Activated CD8-positive, alpha-beta memory T cell treated with anti-CD3 and anti-CD28 coated beads, Interleukin-2, amount 50 U/mL, for 48 hours (primary cell): ENCODE data around the gene SDF2L1.
"Not testable (repeated sequence)": the region's sequence is repeated elsewhere in the genome, so short reads cannot be mapped to it uniquely, and the experiment has no call there.

Experiments
- DNase-seq: peaks from one replicate; pipeline ENCODE4 v3.0.0-alpha.2; 2020

Gene SDF2L1, protein sequence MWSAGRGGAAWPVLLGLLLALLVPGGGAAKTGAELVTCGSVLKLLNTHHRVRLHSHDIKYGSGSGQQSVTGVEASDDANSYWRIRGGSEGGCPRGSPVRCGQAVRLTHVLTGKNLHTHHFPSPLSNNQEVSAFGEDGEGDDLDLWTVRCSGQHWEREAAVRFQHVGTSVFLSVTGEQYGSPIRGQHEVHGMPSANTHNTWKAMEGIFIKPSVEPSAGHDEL

DNA sequence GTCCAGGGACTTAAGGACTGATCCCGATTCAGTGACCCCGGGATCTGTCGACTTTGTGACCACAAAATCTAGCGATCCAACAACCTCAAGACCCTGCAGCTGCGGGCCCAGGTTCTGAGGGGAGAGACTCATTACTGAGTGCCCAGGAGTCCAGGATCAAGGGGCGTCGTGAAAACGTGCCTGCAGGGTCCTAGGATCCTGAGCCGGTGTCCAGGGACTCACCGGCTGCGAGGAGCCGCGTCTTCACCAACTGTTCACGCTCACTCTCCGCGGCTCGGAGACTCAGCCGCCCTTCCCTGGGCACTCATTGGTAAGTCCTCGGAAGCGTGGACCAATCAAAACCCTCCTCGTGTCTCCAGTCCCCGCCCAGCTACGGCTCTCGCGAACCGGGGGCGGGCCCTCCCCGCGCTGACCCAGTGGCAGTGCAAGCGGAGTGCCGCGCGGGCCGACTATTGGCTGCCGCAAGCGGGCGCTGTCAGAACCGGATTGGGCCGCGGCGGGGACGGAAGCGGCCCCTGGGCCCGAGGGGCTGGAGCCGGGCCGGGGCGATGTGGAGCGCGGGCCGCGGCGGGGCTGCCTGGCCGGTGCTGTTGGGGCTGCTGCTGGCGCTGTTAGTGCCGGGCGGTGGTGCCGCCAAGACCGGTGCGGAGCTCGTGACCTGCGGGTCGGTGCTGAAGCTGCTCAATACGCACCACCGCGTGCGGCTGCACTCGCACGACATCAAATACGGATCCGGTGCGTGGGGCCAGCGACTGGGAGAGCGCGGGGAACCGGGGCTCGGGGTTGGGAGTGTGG, at the start of gene SDF2L1:
TSS of gene SDF2L1 (plus strand) at position 514 of the 795 bp plus-strand sequence. CDS start at position 549, 35 bp downstream.
- DNase-seq: peak; percentile 98

DNA sequence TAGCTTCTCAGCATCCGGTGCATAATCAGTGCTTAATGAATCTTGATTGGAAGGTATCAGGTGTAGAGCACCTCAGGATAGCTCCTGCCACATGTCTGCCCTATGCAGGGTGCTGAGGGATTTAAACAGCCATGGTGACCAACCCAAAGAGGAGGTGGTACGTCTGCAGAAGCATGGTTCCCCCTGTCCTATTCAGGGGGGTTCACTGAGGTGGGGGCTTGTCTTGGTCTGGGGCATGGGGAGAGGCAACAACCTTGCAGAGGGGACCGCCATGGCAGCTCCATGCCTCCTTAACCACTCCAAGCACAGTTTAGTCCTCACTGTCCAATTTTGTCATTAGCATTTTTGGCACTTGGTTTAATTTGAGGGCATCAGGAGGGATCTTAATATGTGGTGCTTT, 49.7 kb upstream of the SDF2L1 start:
- DNase-seq: no peak

DNA sequence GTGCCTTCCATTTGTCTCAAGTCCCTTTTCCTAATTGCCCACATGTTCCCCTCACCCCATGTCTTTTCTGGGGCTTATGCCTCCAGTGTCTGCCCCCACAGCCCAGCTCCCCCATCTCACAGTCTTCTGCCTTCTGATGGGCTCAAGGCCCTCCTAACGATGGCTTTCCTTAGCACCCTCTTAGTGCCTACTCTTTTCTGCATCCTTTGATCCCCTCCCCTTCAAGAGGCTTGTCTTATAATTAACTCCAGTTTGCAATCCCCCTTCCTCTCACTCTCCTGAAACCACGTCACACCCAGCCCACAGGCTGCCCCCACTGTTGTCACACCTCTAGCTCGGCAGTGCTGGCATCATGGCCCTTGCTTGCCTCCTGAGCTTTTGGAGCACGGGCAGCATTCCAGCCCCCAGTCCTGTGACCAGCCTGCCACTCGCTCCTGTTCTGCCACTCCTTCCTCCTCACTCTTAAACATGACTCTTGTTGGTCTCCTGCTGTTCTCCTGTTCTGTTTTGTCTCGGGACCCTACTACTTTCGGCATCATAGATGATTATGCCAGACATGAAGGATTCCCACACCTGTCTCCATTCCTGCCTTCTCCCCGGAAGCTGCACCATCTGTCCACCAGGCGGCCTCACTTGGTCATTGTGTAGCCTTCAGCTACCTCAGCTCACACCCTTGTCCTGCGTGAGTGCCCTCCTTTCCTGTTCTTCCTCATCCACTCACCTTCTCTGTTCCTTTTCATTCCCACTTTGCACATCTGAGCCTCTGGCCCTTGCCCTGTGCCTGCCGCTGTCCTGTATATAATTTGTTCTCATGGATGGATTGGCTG, 48.5 kb upstream of the SDF2L1 start:
- no peak for DNase-seq

DNA sequence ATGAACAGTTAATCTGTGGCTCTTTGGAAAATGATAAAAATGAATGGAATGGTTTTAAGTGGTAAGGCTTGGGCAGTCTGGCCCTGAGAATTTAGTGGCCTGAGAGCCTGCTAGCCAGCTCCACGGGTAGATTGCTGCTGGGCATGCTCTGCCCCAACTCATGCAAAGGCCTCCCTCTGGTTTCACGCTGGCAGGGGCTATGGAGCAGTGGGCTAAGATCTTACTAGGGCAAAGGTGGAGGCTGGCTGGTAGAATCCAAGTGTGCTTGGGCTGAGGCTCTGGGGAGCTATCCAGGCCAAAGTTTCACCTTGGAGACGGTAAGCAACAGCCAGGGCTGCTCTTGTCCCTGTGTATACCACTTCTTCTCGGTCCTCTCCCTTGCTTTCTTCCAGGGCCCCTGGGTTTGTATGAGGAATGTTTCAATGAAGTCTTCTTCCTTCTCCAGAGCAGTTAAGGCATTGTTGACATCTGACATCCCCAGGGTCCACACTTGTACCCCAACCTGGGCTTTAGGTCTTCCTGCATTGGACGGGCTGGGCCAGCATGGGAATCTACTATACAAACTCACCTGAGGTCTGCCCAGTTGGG, 47.1 kb upstream of the SDF2L1 start:
- DNase-seq: no peak

DNA sequence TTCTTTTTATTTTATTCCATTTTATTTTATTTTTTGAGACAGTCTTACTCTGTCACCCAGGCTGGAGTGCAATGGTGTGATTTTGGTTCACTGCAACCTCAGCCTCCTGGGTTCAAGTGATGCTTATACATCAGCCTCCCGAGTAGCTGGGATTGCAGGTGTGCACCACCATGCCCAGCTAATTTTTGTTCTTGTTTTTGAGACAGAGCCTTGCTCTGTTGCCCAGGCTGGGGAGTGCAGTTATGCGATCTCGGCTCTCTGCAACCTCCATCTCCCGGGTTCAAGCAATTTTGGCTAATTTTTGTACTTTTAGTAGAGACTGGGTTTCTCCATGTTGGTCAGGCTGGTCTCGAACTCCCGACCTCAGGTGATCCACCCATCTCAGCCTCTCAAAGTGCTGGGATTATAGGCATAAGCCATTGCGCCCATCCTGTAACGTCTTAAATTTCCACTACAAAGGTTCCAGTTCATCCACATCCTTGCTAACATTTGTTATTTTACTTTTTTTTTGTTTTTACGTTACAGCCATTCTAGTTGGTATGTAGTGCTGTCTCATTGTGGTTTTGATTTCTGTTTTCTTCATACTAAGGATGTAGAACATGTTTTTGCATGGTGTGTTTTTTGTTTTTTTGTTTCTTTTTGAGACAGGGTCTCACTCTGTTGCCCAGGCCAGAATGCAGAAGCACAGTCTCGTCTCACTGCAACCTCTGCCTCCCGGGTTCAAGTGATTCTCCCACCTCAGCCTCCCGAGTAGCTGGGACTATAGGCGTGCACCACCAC, 45.6 kb upstream of the SDF2L1 start:
- DNase-seq: not testable (repeated sequence)

DNA sequence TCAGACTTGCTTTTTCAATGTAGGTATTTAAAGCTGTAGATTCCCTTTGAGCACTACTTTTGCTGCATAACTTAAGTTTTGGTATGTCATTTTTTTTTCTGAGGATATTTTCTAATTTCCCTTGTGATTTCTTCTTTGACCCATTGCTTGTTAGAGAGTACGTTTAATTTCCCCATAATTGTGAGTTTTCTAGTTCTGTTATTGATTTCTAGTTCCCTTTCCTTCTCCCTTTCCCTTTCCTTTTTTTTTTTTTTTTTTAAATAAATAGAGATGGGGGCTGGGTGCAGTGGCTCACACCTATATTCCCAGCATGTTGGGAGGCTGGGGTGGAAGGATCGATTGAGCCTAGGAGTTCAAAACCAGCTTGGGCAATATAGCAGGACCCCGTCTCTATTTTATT, 43.8 kb upstream of the SDF2L1 start:
- no peak for DNase-seq

DNA sequence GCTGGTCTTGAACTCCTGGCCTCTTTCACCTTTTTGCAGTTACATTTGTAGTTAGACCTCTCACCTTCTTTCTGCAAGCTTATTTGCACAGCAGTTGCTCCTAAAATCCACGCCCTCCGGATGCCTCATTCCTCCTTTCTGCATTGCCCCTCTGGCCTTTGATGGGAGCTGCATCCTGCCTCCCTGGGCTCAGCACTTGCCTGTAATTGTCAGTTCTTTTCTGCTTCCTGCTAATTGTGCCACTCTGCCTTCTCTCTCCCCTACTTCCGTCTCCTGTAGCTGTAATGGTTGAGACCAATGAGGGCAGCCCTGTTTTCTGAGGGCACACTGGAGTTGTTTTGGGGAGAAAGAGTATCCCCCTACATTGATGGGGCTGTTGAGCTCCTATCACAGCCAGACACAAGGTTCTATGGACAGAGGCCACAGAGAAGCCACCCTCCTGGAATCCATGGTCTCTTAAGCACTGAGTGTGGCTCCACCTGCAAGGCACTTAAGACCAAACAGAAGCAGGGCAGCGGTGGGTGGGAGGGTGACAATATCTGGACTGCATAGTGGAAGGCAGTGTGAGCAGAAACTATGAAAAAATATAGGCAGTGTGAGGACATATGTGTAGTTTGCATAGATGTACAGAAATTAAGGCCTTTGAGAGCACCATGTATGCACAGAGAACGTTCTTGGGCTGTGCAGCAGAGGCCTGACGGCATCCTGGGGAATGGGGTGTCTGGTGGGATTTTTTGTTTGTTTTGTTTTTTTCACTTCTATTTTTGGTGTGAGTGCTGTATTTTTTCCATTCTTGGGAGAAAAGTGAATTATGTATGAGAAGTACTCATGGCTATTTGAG, 42.8 kb upstream of the SDF2L1 start:
- no peak for DNase-seq

DNA sequence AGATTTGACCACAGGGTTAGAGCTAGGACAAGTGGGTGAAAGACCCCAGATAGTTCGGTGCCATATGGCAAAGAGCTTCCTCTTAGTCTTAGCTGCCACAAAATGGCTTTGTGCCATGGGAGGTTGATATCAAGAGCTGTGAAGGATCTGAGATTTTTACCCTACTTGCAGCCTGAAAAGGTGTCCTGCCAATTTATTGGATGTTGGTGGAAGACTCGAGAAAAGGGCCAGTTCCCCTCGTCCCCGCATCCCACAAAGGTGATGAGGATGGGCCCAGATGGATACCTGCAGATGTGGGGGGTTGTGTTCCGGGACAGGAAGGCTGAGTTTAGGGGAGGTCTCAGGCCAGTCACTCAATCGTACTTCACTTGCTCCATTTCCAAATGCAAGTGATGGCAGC, 39.5 kb upstream of the SDF2L1 start:
- DNase-seq: no peak

DNA sequence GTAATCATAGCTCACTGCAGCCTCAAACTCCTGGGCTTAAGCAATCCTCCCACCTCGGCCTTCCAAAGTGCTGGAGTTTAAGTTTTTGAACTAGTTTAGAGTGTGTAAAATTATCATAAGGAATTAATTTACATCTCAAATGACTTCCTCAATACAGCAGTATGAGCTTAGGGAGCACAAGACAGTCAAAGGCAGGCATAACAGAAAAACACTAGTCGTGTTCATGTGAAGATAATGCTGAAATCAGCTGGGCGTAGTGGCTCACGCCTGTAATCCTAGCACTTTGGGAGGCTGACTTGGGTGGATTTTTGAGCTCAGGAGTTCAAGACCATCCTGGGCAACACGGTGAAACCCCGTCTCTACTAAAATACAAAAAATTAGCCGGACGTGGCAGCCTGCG, 38.1 kb upstream of the SDF2L1 start:
- no peak for DNase-seq

DNA sequence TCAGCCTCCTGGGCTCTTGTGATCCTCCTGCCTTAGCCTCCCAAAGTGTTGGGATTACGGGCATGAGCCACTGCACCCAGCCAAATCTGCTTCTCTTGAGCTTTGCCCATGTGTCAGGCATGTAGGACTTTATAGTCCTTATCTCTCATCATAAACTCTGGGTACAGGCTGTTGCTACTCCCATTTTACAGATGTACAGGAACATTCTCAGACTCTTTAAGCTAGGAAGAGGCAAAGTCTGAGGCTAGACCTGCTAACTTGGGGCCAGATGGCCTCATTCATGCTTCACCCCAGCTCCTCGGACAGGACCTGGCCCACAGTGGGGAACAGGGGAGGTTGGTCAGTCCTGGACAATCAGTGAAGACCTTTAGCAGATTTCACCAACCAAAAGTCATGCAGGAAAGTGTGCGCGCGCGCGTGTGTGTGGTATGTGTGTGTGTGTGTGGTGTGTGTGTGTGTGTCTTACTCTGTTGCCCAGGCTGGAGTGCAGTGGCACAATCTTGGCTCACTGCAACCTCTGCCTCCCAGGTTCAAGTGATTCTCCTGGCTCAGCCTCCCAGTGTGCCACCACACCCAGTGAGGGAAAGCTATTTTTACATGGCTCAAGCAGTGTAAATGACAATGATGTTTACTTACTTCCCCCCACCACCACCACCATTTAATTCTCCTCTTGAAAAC, 36.1 kb upstream of the SDF2L1 start:
- DNase-seq: no peak

DNA sequence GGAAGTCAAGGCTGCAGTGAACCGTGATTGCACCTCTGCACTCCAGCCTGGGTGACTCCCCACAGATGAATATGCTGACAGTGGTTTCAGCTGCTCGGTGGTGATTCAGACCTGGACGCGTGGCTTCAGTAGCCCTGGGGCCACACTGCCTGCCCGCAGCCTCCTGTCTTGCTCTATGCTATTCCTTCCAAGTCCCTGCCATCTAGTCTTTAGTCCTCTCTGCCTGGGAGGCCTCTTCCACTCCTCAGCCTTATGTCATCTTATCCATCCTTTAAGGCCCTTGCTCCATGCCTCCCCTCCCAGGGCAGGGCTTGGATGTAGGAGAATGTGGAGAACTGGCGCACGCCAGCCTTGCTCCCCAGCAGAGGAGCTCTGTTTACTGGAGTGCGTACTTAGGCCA, 35.3 kb upstream of the SDF2L1 start:
- DNase-seq: no peak

DNA sequence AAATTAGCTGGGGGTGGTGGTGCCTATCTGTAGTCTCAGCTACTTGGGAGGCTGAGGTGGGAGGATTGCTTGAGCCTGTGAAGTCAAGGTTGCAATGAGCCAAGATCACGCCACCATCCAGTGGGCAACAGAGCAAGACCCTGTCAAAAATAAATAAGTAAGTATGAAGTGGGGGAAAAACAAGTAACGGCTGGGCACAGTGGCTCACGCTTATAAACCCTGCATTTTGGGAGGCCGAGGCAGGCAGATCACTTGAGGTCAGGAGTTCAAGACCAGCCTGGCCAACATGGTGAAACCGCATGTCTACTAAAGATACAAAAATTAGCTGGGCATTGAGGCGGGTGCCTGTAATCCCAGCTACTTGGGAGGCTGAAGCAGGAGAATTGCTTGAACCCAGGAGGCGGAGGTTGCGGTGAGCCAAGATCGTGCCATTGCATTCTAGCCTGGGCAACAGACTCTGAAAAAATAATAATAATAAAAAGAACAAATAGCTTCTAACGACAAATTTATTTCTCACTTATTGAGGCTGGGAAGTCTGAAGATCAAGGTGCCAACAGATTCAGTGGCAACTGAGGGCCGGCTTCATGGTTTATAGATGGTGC, 32.4 kb upstream of the SDF2L1 start:
- not testable (repeated sequence) for DNase-seq

DNA sequence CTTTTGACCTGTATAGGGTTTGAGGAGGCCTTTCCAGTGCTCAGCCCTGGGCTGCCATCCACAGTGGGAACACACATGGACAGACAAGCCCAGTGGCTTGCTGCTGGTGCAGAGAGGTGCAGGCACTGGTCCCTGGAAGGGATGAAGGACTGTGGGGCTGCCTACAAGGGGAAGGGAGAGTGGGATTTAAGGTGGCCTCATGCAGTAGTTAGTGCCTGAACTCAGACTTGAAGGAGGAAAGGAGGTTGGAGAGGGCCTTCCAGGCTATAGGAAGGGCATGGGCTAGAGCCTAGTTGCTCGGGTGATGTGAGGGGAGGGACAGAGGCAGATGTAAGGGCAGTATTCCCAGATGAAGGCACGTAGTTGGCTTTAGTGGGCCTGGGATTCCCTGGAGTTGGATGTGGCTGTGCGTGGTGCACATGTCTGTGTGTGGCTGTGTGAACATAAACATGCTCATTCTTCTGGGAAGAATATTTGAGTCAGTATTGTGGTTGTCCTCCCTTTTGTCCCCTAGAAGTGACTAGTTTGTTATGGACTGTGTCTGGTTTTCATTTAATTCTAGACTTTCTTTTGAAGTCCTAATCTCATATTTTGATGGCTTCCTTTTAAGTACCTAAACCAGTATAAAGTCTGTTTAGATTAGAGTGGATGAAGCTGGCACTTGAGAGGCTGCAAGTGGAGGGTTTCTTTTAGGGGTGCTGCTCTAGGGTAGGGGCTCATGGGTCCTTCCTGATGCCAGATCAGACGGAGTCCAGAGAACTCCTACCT, 30.7 kb upstream of the SDF2L1 start:
- no peak for DNase-seq

DNA sequence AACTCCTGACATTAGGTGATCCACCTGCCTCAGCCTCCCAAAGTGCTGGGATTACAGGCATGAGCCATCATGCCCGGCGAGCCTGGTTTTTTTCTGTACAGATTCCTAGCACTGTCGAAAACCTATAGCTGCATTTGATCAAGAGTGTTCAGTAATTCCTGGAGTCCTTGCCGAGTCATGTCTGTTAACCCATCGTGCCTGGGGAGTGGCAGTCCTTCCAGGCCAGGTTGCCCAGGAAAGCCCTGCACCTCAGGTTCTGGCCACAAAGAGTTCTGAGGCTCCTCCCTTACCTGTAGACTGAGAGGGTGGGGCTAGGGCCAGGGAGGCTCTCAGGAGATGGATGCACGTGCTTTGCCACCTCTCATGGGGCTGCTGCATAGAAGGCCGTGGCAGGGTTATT, 29.2 kb upstream of the SDF2L1 start:
- DNase-seq: no peak

DNA sequence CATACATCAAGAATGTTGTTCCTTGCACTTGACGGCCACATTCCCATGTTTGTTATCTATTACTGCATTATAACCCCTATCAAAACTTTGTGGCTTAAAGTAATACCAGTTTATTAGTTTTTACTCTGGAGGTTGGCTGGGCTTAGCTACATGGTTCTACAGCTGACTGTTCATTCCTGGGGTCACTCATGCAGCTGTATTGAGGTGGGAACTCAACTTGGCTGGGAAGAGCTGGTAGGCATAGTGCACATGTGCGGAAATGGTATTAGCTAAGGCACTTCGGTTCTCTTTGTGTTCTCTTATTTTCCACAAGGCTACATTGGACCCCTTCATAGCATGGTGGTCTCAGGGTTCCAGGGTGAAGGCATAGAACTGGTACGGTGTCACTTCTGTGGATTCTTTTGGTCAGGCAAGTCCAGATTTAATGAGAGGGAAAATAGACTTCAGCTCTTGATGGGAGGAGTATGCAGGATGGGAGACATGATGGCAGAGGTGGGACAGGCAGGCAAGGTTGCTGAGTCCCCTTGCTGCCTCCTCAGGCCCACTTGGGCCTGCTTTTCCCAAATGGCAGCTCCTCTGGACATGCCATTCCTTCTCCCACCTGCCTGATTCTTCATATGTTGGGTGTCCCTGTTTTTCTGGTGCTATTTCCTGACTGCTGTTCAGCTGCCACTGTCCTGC, 28.4 kb upstream of the SDF2L1 start:
- DNase-seq: no peak

DNA sequence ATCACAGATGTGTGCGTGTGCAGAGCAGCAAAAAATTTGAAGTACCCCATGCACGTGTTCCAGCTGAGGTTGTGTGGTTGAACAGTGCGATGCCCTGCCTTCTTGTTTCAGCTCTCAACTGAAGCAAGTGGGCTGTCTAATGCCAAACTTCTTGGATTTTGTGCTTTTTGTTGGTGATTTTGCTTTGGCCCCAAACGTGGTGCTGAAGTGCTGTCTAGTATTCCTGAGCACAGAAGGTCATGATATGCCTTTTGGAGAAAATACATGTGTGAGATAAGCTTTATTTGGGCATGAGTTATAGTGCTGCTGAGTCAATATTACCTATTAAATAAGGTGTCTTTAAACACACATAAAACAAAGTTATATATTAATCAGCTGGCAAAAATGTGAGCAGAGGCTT, 26.4 kb upstream of the SDF2L1 start:
- DNase-seq: no peak

DNA sequence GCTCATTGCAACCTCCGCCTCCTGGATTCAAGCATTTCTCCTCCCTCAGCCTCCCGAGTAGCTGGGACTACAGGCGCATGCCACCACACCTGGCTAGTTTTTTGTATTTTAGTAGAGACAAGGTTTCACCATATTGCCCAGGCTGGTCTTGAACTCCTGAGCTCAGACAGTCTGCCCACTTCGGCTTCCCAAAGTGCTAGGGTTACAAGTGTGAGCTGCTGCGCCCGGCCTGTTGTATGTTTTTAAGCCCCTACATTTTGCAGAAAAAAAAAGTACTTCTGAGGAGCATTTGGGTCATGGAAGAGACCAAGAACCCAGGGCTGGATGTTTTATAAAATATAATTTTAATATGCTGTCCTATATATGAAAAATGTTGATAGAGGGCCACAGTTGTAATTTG, 24.8 kb upstream of the SDF2L1 start:
- DNase-seq: not testable (repeated sequence)

DNA sequence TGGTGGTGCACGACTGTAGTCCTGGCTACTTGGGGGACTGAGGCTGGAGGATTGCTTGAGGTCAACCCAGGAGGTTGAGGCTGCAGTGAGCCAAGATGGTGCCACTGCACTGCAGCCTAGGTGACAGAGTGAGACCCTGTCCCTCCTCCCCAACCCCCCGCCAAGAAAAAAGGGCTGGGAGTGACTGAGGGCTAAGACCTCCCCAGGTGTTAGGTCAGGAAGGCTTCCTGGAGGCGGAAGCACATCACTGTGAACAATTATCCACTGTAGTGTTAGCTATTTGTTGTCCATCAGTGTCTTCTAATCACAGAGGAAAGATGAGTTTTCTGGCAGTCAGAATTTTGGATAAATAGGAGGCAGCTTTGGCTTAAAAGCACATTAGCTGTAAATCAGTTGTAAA, 21.1 kb upstream of the SDF2L1 start:
- DNase-seq: no peak
